ENCODE data around the gene DACH2.

The DACH2 gene

GRCh38 chrX:86148024-86148511, at the start of gene DACH2:
TSS of gene DACH2 (plus strand) at chrX:86148451.
- Histone ChIP-seq H3K27me3 (ENCODE audit: control insufficient read depth, insufficient read depth, low read length) (peaks cover 3% of the 10 kb centered on the region), H3K4me3 (ENCODE audit: low read length) (peak within 1 kb of the TSS; percentile 55), H3K4me1 (ENCODE audit: control insufficient read depth, insufficient read depth, low read length) (no peaks in the 10 kb centered on the region), H3K27ac (ENCODE audit: low read depth, low read length) (no peak within 1 kb of the TSS), H3K9ac (ENCODE audit: low read length) (no peak within 1 kb of the TSS), H3K36me3 (ENCODE audit: control insufficient read depth, insufficient read depth, low read length) (no peaks in the 10 kb centered on the region)

- Histone ChIP-seq H3K4me3 (ENCODE audit: low read length) (no peak overlapping the region), H3K27ac (ENCODE audit: low read depth, low read length) (no peak overlapping the region), H3K36me3 (ENCODE audit: control insufficient read depth, insufficient read depth, low read length) (no peaks in the 10 kb centered on the region), H3K27me3 (ENCODE audit: control insufficient read depth, insufficient read depth, low read length) (no peaks in the 10 kb centered on the region), H3K9ac (ENCODE audit: low read length) (no peak overlapping the region), H3K4me1 (ENCODE audit: control insufficient read depth, insufficient read depth, low read length) (no peaks in the 10 kb centered on the region)
These were observed 45.9 kb upstream of the DACH2 start for GRCh38 chrX:86102341-86102740.

DNA sequence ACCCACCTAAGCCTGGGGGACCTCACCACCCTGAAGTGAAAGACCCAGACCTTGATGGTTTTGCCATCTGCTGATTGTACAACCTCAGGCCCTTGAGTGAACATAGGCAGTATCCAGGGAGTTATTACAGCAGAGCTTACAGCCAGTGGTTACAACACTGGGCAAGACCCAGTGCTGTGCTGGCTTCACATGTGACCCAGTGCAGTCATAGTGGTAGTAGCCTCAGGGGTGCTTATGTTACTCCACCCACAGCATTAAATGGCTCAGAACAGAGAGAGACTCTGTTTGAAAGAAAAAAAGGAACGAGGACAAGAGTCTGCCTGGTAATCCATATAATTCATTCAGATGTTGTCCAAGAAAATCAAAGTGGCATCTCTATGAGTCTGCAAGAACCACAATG, 45.2 kb upstream of the DACH2 start:
- Histone ChIP-seq H3K4me1 (ENCODE audit: control insufficient read depth, insufficient read depth, low read length) (no peaks in the 10 kb centered on the region), H3K36me3 (ENCODE audit: control insufficient read depth, insufficient read depth, low read length) (no peaks in the 10 kb centered on the region), H3K27ac (ENCODE audit: low read depth, low read length) (no peak overlapping the region), H3K27me3 (ENCODE audit: control insufficient read depth, insufficient read depth, low read length) (no peaks in the 10 kb centered on the region), H3K9ac (ENCODE audit: low read length) (no peak overlapping the region), H3K4me3 (ENCODE audit: low read length) (no peak overlapping the region)

DNA sequence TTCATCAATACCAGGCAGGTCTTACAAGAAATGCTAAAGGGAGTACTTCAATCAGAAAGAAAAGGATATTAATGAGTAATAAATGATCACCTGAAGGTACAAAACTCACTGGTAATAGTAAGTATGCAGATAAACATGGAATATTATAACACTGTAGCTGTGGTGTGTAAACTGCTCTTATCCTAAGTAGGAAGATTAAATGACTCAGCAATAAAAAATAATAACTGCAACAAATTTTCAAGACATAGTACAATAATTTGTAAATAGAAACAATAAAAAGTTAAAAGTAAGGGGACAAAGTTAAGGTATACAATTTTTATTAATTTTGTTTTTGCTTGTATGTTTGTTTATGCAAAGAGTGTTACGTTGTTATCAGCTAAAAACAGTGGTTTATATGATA, 43.7 kb upstream of the DACH2 start:
- Histone ChIP-seq H3K36me3 (ENCODE audit: control insufficient read depth, insufficient read depth, low read length) (no peaks in the 10 kb centered on the region), H3K9ac (ENCODE audit: low read length) (no peak overlapping the region), H3K27ac (ENCODE audit: low read depth, low read length) (no peak overlapping the region), H3K4me3 (ENCODE audit: low read length) (no peak overlapping the region), H3K4me1 (ENCODE audit: control insufficient read depth, insufficient read depth, low read length) (no peaks in the 10 kb centered on the region), H3K27me3 (ENCODE audit: control insufficient read depth, insufficient read depth, low read length) (no peaks in the 10 kb centered on the region)

DNA sequence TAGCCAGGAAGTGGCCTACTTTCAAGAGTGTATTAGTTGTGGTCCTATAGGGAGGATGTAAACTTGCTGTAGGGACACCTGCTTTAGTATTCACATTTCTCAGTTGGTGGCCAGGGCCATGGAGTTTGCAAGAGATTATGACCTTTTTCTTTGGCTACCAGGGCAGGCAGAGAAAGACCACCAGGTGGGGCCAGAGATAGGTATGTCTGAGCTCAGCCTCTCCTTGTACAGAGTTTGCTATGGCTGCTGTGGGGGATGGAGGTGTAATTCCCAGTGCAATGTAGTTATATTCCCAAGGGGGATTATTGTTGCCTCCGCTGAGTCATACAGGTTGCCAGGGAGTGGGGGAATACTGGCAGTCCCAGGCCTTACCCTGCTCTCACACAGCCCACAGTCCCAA, 26.3 kb upstream of the DACH2 start:
- H3K9ac ChIP-seq (ENCODE audit: low read length), result no peak overlapping the region
- no peak overlapping the region for H3K27ac ChIP-seq (ENCODE audit: low read depth, low read length)
- H3K4me1 ChIP-seq (ENCODE audit: control insufficient read depth, insufficient read depth, low read length), result no peaks in the 10 kb centered on the region
- no peak overlapping the region for H3K4me3 ChIP-seq (ENCODE audit: low read length)
- no peaks in the 10 kb centered on the region for H3K36me3 ChIP-seq (ENCODE audit: control insufficient read depth, insufficient read depth, low read length)
- H3K27me3 ChIP-seq (ENCODE audit: control insufficient read depth, insufficient read depth, low read length), result no peaks in the 10 kb centered on the region

DNA sequence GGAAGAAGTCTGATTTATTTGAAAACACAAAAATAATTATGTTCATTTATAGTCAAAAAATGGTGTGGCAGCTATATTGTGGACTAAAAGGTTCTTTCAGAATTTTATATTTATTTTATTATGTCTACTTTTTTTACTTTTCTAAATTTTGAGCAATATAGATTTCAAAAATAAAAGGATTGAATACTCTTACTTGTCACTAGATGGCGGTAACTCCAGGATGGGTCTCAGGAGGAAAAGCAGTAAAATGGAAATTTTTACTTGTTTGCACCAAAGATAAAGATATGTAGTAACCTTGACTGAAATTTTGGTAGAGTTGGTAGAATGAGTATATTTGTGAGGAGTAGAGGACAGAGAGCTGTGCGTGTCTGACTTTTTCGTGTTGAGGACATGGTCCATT, 14.5 kb upstream of the DACH2 start:
- Histone ChIP-seq H3K27ac (ENCODE audit: low read depth, low read length) (no peak overlapping the region), H3K9ac (ENCODE audit: low read length) (no peak overlapping the region), H3K27me3 (ENCODE audit: control insufficient read depth, insufficient read depth, low read length) (no peaks in the 10 kb centered on the region), H3K36me3 (ENCODE audit: control insufficient read depth, insufficient read depth, low read length) (no peaks in the 10 kb centered on the region), H3K4me3 (ENCODE audit: low read length) (no peak overlapping the region), H3K4me1 (ENCODE audit: control insufficient read depth, insufficient read depth, low read length) (no peaks in the 10 kb centered on the region)

GRCh38 chrX:86137071-86137470, 11.2 kb upstream of the DACH2 start:
- Histone ChIP-seq H3K27me3 (ENCODE audit: control insufficient read depth, insufficient read depth, low read length) (no peaks in the 10 kb centered on the region), H3K27ac (ENCODE audit: low read depth, low read length) (no peak overlapping the region), H3K4me1 (ENCODE audit: control insufficient read depth, insufficient read depth, low read length) (no peaks in the 10 kb centered on the region), H3K9ac (ENCODE audit: low read length) (no peak overlapping the region), H3K36me3 (ENCODE audit: control insufficient read depth, insufficient read depth, low read length) (no peaks in the 10 kb centered on the region), H3K4me3 (ENCODE audit: low read length) (no peak overlapping the region)

- Histone ChIP-seq H3K4me1 (ENCODE audit: control insufficient read depth, insufficient read depth, low read length) (no peaks in the 10 kb centered on the region), H3K36me3 (ENCODE audit: control insufficient read depth, insufficient read depth, low read length) (no peaks in the 10 kb centered on the region), H3K27ac (ENCODE audit: low read depth, low read length) (no peak overlapping the region), H3K27me3 (ENCODE audit: control insufficient read depth, insufficient read depth, low read length) (no peaks in the 10 kb centered on the region), H3K9ac (ENCODE audit: low read length) (no peak overlapping the region), H3K4me3 (ENCODE audit: low read length) (no peak overlapping the region)
These were observed 6.5 kb upstream of the DACH2 start for GRCh38 chrX:86141786-86142185.

DNA sequence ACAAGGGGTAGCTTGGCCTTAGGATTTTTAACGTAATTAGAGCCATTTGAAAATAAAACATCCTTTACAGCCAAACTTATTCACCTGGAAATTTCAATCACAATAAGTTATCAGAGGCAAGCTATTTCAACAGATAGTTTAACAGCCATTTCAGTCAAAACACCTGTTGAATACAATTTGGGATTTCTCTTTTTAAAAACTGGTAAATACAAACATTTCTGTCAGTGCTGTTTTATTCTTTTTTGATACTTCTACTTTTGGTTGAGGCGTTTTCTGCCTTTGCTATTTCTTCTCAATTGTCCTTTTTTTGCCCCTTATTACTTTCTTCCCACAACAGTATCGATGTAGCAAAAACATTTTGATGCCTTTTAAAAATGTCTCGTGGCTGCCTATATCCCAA, 2.1 kb upstream of the DACH2 start:
- H3K4me3 ChIP-seq (ENCODE audit: low read length), result no peak overlapping the region
- no peak overlapping the region for H3K27ac ChIP-seq (ENCODE audit: low read depth, low read length)
- no peaks in the 10 kb centered on the region for H3K4me1 ChIP-seq (ENCODE audit: control insufficient read depth, insufficient read depth, low read length)
- H3K27me3 ChIP-seq (ENCODE audit: control insufficient read depth, insufficient read depth, low read length), result peaks cover 3% of the 10 kb centered on the region
- no peak overlapping the region for H3K9ac ChIP-seq (ENCODE audit: low read length)
- H3K36me3 ChIP-seq (ENCODE audit: control insufficient read depth, insufficient read depth, low read length), result no peaks in the 10 kb centered on the region

- Histone ChIP-seq H3K4me1 (ENCODE audit: control insufficient read depth, insufficient read depth, low read length) (no peaks in the 10 kb centered on the region), H3K27ac (ENCODE audit: low read depth, low read length) (no peak overlapping the region), H3K9ac (ENCODE audit: low read length) (no peak overlapping the region), H3K4me3 (ENCODE audit: low read length) (peak overlapping the region; percentile 55), H3K36me3 (ENCODE audit: control insufficient read depth, insufficient read depth, low read length) (no peaks in the 10 kb centered on the region), H3K27me3 (ENCODE audit: control insufficient read depth, insufficient read depth, low read length) (peaks cover 3% of the 10 kb centered on the region)
These were observed 343 bp downstream of the DACH2 start for GRCh38 chrX:86148594-86148993.

DNA sequence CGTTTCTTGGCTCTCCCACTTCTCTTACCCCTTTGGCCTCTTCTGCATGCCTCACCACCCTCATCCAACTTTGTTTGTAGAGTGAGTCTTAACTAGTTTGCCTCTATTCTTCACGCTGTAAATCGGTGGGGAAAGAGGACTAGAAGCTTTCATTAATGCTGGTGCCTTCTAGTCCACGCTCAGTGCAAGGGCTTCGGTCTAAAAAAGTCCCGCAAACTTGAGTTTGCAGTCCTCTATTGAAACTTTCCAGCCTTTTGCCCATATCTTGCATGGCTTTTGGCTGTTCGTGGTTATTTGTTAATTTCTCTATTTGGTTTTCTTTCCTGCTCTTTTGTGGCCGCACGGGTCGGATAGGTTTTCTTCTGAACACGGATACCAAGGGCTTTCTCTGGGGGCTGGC, 868 bp downstream of the DACH2 start:
- no peaks in the 10 kb centered on the region for H3K36me3 ChIP-seq (ENCODE audit: control insufficient read depth, insufficient read depth, low read length)
- no peak overlapping the region for H3K9ac ChIP-seq (ENCODE audit: low read length)
- H3K4me1 ChIP-seq (ENCODE audit: control insufficient read depth, insufficient read depth, low read length), result no peaks in the 10 kb centered on the region
- peak overlapping the region; percentile 55 for H3K4me3 ChIP-seq (ENCODE audit: low read length)
- H3K27ac ChIP-seq (ENCODE audit: low read depth, low read length), result no peak overlapping the region
- peaks cover 3% of the 10 kb centered on the region for H3K27me3 ChIP-seq (ENCODE audit: control insufficient read depth, insufficient read depth, low read length)

DNA sequence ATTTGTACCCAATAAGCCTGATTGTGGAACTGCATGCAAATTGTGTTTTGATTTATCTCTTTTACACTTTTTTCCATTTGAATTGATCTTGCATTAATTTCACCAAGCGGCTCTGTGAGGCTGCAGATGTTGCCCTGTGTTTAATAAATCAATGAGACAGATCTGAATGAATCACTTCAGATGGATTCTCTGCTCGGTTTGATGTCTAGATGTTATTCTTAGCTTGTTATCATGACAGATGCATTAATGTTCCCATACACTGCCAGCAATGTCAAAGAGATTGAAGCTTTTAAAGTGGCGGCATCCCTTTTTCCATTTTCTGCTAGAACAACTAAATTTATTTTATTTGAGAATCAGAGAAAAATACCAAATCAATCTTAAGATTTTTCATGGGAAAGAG, 6.3 kb downstream of the DACH2 start:
- H3K4me1 ChIP-seq (ENCODE audit: control insufficient read depth, insufficient read depth, low read length), result no peaks in the 10 kb centered on the region
- H3K36me3 ChIP-seq (ENCODE audit: control insufficient read depth, insufficient read depth, low read length), result no peaks in the 10 kb centered on the region
- no peak overlapping the region for H3K27ac ChIP-seq (ENCODE audit: low read depth, low read length)
- no peak overlapping the region for H3K9ac ChIP-seq (ENCODE audit: low read length)
- no peaks in the 10 kb centered on the region for H3K27me3 ChIP-seq (ENCODE audit: control insufficient read depth, insufficient read depth, low read length)
- H3K4me3 ChIP-seq (ENCODE audit: low read length), result no peak overlapping the region

DNA sequence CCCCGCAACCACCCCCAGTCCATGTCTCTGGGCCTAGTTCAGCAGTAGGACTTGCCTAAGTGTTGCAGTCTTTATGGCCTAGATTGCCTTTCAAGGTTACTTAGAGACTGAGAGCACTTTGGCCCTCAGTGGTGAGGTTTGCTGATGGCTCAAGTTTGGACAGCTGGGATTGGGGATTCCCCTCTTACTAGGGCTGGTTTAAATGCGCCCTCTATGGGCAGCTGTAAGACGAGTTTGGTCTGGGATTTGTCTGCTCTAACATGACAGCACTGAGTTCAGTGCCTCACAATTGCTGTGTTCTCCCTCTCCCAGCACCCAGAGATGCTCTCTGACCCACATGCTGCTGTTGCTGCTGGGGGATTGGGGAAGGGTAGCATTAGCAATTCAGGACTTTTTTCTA, 23.1 kb downstream of the DACH2 start:
- Histone ChIP-seq H3K4me3 (ENCODE audit: low read length) (no peak overlapping the region), H3K27ac (ENCODE audit: low read depth, low read length) (no peak overlapping the region), H3K4me1 (ENCODE audit: control insufficient read depth, insufficient read depth, low read length) (no peaks in the 10 kb centered on the region), H3K36me3 (ENCODE audit: control insufficient read depth, insufficient read depth, low read length) (no peaks in the 10 kb centered on the region), H3K27me3 (ENCODE audit: control insufficient read depth, insufficient read depth, low read length) (no peaks in the 10 kb centered on the region), H3K9ac (ENCODE audit: low read length) (no peak overlapping the region)

Measured in rectal smooth muscle tissue (tissue), 1 donor.